HG02763 (cell line): ENCODE results near the gene ATF5.
"Not testable (repeated sequence)": the region's sequence is repeated elsewhere in the genome, so short reads cannot be mapped to it uniquely, and the experiment has no call there.

Source experiments
- ATAC-seq: cut with Tn5 transposase; IDR thresholded peaks from one replicate; pipeline ENCODE4 v1.9.1; 2021; ENCODE audit warnings: mild to moderate bottlenecking, moderate library complexity; ENCODE audit not compliant: unreplicated experiment

Gene ATF5

GRCh38 chr19:49921871-49922795, 6.9 kb upstream of the ATF5 start:
- no peak for ATAC-seq

GRCh38 chr19:49923055-49924003, 5.7 kb upstream of the ATF5 start:
- no peak for ATAC-seq

- ATAC-seq, result no peak
Observed at GRCh38 chr19:49924004-49924880, 4.8 kb upstream of the ATF5 start.

- ATAC-seq, result not testable (repeated sequence)
Observed at GRCh38 chr19:49924881-49925210, 4.2 kb upstream of the ATF5 start.

GRCh38 chr19:49925486-49925885, 3.5 kb upstream of the ATF5 start:
- no peak for ATAC-seq

GRCh38 chr19:49926515-49926914, 2.5 kb upstream of the ATF5 start:
- ATAC-seq, result no peak

GRCh38 chr19:49927526-49928264, 1.3 kb upstream of the ATF5 start:
- ATAC-seq, result no peak

- ATAC-seq, result peak; percentile 56
Observed at GRCh38 chr19:49929611-49930482, 842 bp downstream of the ATF5 start.

- no peak for ATAC-seq
Observed at GRCh38 chr19:49930483-49931011, 1.5 kb downstream of the ATF5 start.

GRCh38 chr19:49931293-49932040, 2.5 kb downstream of the ATF5 start:
- ATAC-seq, result no peak

GRCh38 chr19:49932041-49932451, 3.0 kb downstream of the ATF5 start:
- ATAC-seq, result no peak

GRCh38 chr19:49932731-49933131, 3.7 kb downstream of the ATF5 start:
- no peak for ATAC-seq

GRCh38 chr19:49933643-49934042, 4.6 kb downstream of the ATF5 start:
- no peak for ATAC-seq

- ATAC-seq, result no peak
Observed at GRCh38 chr19:49936549-49936948, 7.5 kb downstream of the ATF5 start.

- ATAC-seq, result no peak
Observed at GRCh38 chr19:49937750-49938381, 8.9 kb downstream of the ATF5 start.

- no peak for ATAC-seq
Observed at GRCh38 chr19:49938662-49939061, 9.7 kb downstream of the ATF5 start.

- ATAC-seq, result no peak
Observed at GRCh38 chr19:49939721-49940481, 10.9 kb downstream of the ATF5 start.
